PC-3 (cell line): ENCODE results near the gene PKP3.

Experiments used
- CTCF ChIP-seq: fragments of 300-600 bp; sonication (generic); conservative IDR thresholded peaks from 2 replicates; pipeline ENCODE4 v1.5.1; 2017; ENCODE audit warnings: antibody characterized with exemption, low read depth, mild to moderate bottlenecking, low read length
- EZH2 ChIP-seq: fragments of 300-600 bp; sonication (generic); IDR thresholded peaks from one replicate; pipeline ENCODE4 v1.6.1; 2017; ENCODE audit warnings: antibody characterized with exemption, mild to moderate bottlenecking, low read length; ENCODE audit not compliant: unreplicated experiment
- EZH2phosphoT487 ChIP-seq: fragments of 300-600 bp; sonication (generic); IDR thresholded peaks from 2 replicates; pipeline ENCODE4 v1.6.1; 2018; ENCODE audit warnings: mild to moderate bottlenecking, antibody characterized with exemption, low read length, borderline replicate concordance

DNA sequence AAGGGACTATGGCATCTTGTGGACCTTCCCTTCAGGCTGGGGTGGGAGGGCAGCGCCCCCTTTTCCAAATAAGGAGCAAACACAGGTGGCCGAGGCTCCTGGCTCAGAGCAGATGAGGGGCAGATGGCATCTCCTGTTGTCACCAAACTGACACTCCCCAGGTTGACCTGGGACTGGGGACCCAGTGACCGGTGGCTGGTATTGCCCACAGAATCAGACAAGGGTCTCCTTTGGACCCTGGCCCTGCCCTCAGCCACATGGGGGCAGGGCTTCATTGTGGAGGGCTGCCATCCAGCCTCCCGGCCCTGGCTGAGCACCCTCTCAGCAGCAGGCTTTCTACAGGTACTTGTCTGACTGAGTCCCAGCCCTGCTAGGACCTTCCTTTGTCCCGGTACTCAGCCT, 21.6 kb downstream of the PKP3 start:
- peak; percentile 21; the same call in 1 of the 2 replicates for TF ChIP-seq CTCF
- TF ChIP-seq EZH2phosphoT487: no peak
- no peak for TF ChIP-seq EZH2
